ENCODE data around the gene ATP6V1G3.
"Not testable (repeated sequence)": the region's sequence is repeated elsewhere in the genome, so short reads cannot be mapped to it uniquely, and the experiment has no call there.

ATP6V1G3 gene

DNA sequence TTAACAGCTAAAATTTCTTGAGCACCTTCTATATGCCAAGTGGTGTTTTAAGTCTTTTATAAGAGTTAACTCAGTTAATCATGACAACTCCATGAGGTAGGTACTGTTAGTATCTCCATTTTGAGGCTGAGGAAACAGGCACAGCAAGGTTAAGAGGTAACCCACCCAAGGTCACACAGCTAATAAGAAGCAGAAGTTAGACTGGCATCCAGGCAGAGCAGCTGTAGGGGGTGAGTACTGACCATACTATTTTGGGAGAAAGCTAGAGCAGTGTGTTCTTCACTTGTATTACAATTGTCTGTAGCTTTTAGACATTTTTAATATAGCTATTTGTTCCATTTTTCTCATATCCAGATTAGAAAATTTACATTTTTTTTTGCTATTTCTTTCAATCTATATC lies 4.8 kb downstream of the ATP6V1G3 start:
- no peak for DNase-seq (ENCODE audit: low spot score in 2 of 2)
- H3K27ac Mint-ChIP-seq (ENCODE audit: low read depth), result no peak overlapping the region
- H3K9me3 Mint-ChIP-seq, result peaks cover 5% of the 10 kb centered on the region
- H3K4me3 Mint-ChIP-seq, result no peak overlapping the region
- no peak for ATAC-seq (replicated peaks; ENCODE audit: extremely low read depth, poor library complexity, severe bottlenecking)
- peaks cover 4% of the 10 kb centered on the region for H3K36me3 Mint-ChIP-seq (ENCODE audit: insufficient read depth)
- H3K27me3 Mint-ChIP-seq, result no peaks in the 10 kb centered on the region
- H3K4me1 Mint-ChIP-seq, result peaks cover 55% of the 10 kb centered on the region

DNA sequence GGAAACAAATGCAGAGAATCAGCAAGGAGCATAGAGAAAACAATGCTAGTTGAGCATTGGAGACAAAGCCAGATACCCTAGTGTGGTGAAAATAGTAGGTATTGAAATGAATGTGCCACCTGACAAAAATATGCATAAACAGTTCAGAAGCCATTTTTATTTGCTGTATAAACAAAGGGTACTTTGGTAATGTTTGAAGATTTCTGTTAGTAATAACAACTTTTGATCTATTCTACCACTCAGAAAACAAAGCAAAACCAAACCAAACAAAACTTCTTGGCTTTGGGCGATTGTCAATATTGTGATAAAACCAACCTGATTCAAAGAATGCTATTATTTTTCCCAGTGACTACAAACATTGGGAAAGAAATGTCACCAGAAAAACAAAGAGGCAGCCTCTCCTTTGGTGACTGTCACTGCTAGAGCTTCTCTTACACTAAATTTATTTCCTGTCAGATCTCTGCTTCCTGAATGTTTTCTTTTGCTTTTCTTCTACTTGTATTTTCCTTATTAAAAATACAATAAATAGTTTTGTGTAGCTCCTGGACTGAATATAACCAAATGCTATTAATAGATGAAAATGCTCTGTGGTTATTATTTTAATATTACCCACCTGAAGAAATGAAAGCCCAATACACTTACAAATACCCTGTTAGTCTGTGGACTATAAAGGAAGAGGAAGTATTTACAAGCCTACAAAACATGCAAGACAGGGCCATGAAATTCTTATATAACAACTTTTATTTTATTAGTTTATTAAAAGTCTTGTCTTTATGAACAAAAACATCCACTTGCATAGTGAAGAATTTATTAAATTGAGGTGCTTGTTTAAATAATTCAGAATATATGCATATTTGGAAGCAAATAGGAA lies 5.7 kb downstream of the ATP6V1G3 start:
- Mint-ChIP-seq H3K4me1 (peaks cover 61% of the 10 kb centered on the region), H3K36me3 (ENCODE audit: insufficient read depth) (peaks cover 4% of the 10 kb centered on the region), H3K9me3 (peaks cover 5% of the 10 kb centered on the region), H3K27ac (ENCODE audit: low read depth) (peak overlapping the region; percentile 66), H3K27me3 (no peaks in the 10 kb centered on the region), H3K4me3 (peak overlapping the region; percentile 3)
- peak; percentile 40 for ATAC-seq (replicated peaks; ENCODE audit: extremely low read depth, poor library complexity, severe bottlenecking)
- no peak for DNase-seq (ENCODE audit: low spot score in 2 of 2)

DNA sequence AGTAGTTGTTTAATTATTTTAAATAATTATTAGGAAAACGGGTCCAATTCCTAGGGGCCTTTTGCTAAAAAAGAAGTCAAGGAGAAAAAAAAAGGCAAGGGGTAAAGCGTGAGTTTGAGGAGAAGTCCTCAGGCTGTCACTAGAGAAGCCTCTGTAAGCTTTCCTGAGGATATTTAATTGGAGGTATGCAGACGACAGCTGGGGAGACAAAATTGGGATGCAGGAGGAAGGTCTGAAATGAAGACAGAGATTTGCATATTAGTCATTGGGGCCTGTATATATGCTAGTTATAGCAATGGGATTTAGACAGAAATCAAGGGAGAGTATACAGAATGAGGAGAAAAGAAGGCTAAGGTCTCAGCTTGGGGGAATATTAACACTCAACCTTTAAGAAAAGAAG lies 8.6 kb downstream of the ATP6V1G3 start:
- peaks cover 2% of the 10 kb centered on the region for H3K36me3 Mint-ChIP-seq (ENCODE audit: insufficient read depth)
- ATAC-seq (replicated peaks; ENCODE audit: extremely low read depth, poor library complexity, severe bottlenecking) (no peak), DNase-seq (ENCODE audit: low spot score in 2 of 2) (no peak)
- H3K27me3 Mint-ChIP-seq, result no peaks in the 10 kb centered on the region
- H3K4me3 Mint-ChIP-seq, result no peak overlapping the region
- peak overlapping the region; percentile 60 for H3K27ac Mint-ChIP-seq (ENCODE audit: low read depth)
- H3K9me3 Mint-ChIP-seq, result peaks cover 5% of the 10 kb centered on the region
- peaks cover 50% of the 10 kb centered on the region for H3K4me1 Mint-ChIP-seq

DNA sequence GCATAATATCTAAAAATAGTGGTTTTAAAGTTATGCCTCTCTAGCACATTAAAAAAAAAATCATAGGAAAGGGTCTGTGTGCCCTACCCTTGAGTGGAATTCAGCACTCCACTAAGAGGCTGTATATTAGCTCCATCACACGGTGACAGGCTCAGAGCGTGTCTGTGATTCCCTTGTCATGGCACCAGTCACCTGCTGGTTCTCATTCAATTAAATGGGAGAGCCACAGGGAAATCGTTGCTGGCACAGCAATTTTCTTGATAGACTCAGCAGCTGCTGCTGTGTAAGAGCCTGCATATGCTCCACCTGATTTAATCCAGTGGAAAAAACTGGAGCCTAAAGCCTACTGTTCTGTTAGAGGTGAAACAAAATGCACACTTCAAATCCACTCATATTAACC lies 9.5 kb downstream of the ATP6V1G3 start:
- ATAC-seq (replicated peaks; ENCODE audit: extremely low read depth, poor library complexity, severe bottlenecking) (no peak), DNase-seq (ENCODE audit: low spot score in 2 of 2) (no peak)
- Mint-ChIP-seq H3K9me3 (peaks cover 5% of the 10 kb centered on the region), H3K4me3 (no peak overlapping the region), H3K27me3 (no peaks in the 10 kb centered on the region), H3K36me3 (ENCODE audit: insufficient read depth) (peaks cover 2% of the 10 kb centered on the region), H3K4me1 (peaks cover 47% of the 10 kb centered on the region), H3K27ac (ENCODE audit: low read depth) (no peak overlapping the region)

DNA sequence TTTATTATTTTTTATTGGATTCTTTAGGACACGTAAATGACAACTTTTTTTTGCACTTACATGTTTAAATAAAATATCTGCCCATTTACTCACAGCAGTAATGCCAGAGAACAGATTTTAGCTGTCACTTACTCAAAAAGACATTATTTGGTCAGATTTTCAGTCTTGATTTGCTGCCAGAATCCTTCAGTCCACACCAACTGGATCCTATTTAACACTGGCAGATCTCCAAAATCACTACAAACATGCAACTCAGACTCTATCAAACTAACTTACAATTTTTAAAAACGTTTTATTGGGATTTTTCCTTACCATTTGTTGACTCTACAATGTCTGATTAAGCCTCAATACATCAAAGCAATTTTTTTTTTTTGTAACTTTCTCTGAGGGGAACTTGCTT lies 11.1 kb downstream of the ATP6V1G3 start:
- no peaks in the 10 kb centered on the region for H3K27me3 Mint-ChIP-seq
- DNase-seq (ENCODE audit: low spot score in 2 of 2) (no peak), ATAC-seq (replicated peaks; ENCODE audit: extremely low read depth, poor library complexity, severe bottlenecking) (no peak)
- peaks cover 2% of the 10 kb centered on the region for H3K36me3 Mint-ChIP-seq (ENCODE audit: insufficient read depth)
- H3K4me3 Mint-ChIP-seq, result no peak overlapping the region
- no peak overlapping the region for H3K27ac Mint-ChIP-seq (ENCODE audit: low read depth)
- peaks cover 5% of the 10 kb centered on the region for H3K9me3 Mint-ChIP-seq
- peaks cover 48% of the 10 kb centered on the region for H3K4me1 Mint-ChIP-seq

DNA sequence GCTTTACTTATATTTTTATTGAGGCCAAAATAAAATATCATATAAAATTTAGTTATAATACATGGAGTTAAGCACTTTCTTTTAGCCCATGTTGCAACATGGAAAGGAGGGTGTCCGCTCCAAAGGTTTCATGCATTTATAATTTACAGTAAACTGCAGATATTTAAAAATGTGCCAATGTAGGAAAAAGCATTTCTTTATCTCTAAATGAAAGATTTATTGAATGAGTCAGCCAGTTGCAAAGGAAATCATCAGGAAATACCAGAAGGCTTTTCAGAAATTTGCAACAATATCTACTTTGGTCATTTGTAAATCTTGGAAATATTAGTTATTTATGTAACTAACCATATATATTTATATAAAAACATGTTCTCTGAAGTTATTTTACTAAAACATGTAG lies 12.1 kb downstream of the ATP6V1G3 start:
- Mint-ChIP-seq H3K4me3 (no peak overlapping the region), H3K4me1 (peaks cover 46% of the 10 kb centered on the region), H3K36me3 (ENCODE audit: insufficient read depth) (peaks cover 5% of the 10 kb centered on the region), H3K27ac (ENCODE audit: low read depth) (no peak overlapping the region), H3K9me3 (peaks cover 2% of the 10 kb centered on the region), H3K27me3 (no peaks in the 10 kb centered on the region)
- DNase-seq (ENCODE audit: low spot score in 2 of 2), result no peak
- ATAC-seq (replicated peaks; ENCODE audit: extremely low read depth, poor library complexity, severe bottlenecking), result no peak

DNA sequence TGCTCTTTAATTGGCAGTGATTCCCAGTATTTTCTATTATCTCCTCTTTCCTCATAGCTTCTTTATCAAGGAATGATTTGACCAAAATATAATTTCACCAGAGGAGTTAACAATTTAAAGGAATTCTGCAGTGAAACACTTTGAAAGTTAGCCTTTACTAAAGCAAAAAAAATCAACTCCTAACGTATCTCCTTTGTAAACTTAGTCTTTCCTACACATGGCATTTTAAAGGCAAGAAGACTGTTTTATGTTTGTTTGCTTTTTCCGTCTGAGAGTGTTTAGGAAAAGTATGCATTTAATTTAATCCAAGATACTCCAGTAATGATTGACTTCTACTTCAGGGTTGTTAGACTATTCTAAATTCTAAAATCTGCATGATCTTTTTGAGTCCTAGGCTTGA lies 15.9 kb downstream of the ATP6V1G3 start:
- Mint-ChIP-seq H3K9me3 (no peaks in the 10 kb centered on the region), H3K4me3 (peak overlapping the region; percentile 87), H3K4me1 (peaks cover 59% of the 10 kb centered on the region), H3K27ac (ENCODE audit: low read depth) (peak overlapping the region; percentile 97), H3K36me3 (ENCODE audit: insufficient read depth) (peaks cover 10% of the 10 kb centered on the region), H3K27me3 (no peaks in the 10 kb centered on the region)
- ATAC-seq (replicated peaks; ENCODE audit: extremely low read depth, poor library complexity, severe bottlenecking), result no peak
- no peak for DNase-seq (ENCODE audit: low spot score in 2 of 2)

GRCh38 chr1:198524127-198524526 lies 16.4 kb downstream of the ATP6V1G3 start:
- Mint-ChIP-seq H3K27ac (ENCODE audit: low read depth) (peak overlapping the region; percentile 97), H3K4me3 (peak overlapping the region; percentile 87), H3K4me1 (peaks cover 63% of the 10 kb centered on the region), H3K36me3 (ENCODE audit: insufficient read depth) (peaks cover 10% of the 10 kb centered on the region)
- not testable (repeated sequence) for ATAC-seq (replicated peaks; ENCODE audit: extremely low read depth, poor library complexity, severe bottlenecking); H3K9me3 Mint-ChIP-seq; H3K27me3 Mint-ChIP-seq; DNase-seq (ENCODE audit: low spot score in 2 of 2)

GRCh38 chr1:198523182-198523950 lies 17.1 kb downstream of the ATP6V1G3 start:
- Mint-ChIP-seq H3K4me3 (peak overlapping the region; percentile 87), H3K4me1 (peaks cover 70% of the 10 kb centered on the region), H3K27me3 (no peaks in the 10 kb centered on the region), H3K9me3 (no peaks in the 10 kb centered on the region), H3K36me3 (ENCODE audit: insufficient read depth) (peaks cover 10% of the 10 kb centered on the region), H3K27ac (ENCODE audit: low read depth) (peak overlapping the region; percentile 97)
- DNase-seq (ENCODE audit: low spot score in 2 of 2) (no peak), ATAC-seq (replicated peaks; ENCODE audit: extremely low read depth, poor library complexity, severe bottlenecking) (peak; percentile 31)

DNA sequence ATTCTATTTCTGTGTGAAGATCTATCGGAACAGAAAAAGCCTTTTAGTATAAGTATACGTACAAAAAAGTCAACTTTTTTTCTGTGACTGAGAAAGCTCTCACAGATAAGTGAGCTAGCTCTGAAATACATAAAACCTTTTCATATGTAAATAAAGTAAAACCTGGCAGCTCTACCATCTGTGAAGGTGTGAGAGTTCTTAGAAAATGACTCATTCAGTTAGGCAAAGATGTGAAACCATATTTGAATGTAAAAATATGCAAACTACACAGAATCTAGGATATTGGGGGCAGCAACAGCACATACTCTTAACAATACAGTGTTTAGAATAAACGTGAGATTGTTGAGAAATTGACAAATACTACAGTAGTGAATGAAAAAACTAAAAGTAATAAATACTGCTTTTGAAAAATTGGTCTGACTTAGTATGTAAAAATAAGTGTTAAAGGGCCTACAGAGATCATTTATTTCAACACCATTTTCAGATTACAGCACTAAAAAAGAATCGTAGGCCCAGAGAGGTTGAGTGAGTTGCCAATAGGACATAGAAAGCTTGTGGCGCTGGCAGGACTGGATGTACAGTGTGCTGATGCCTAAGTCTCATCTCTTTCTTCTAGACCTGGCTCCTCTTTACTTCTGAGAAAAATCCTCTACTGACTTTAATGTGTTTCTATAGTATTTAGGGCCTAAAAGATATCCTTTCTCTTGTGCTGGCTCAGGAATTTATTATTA lies 19.8 kb downstream of the ATP6V1G3 start:
- no peak for DNase-seq (ENCODE audit: low spot score in 2 of 2)
- peak overlapping the region; percentile 80 for H3K4me3 Mint-ChIP-seq
- H3K4me1 Mint-ChIP-seq, result peaks cover 76% of the 10 kb centered on the region
- no peaks in the 10 kb centered on the region for H3K9me3 Mint-ChIP-seq
- peak; percentile 71 for ATAC-seq (replicated peaks; ENCODE audit: extremely low read depth, poor library complexity, severe bottlenecking)
- H3K36me3 Mint-ChIP-seq (ENCODE audit: insufficient read depth), result peaks cover 12% of the 10 kb centered on the region
- peak overlapping the region; percentile 86 for H3K27ac Mint-ChIP-seq (ENCODE audit: low read depth)
- H3K27me3 Mint-ChIP-seq, result no peaks in the 10 kb centered on the region

GRCh38 chr1:198519639-198520501 lies 20.6 kb downstream of the ATP6V1G3 start:
- DNase-seq (ENCODE audit: low spot score in 2 of 2) (no peak), ATAC-seq (replicated peaks; ENCODE audit: extremely low read depth, poor library complexity, severe bottlenecking) (peak; percentile 47)
- H3K36me3 Mint-ChIP-seq (ENCODE audit: insufficient read depth), result peaks cover 13% of the 10 kb centered on the region
- no peaks in the 10 kb centered on the region for H3K9me3 Mint-ChIP-seq
- H3K27ac Mint-ChIP-seq (ENCODE audit: low read depth), result peak overlapping the region; percentile 86
- H3K27me3 Mint-ChIP-seq, result no peaks in the 10 kb centered on the region
- H3K4me3 Mint-ChIP-seq, result peak overlapping the region; percentile 80
- H3K4me1 Mint-ChIP-seq, result peaks cover 83% of the 10 kb centered on the region
